Measurements from ENCODE around the gene GPAM.
"Not testable (repeated sequence)": the region's sequence is repeated elsewhere in the genome, so short reads cannot be mapped to it uniquely, and the experiment has no call there.

GPAM gene

GRCh38 chr10:112132435-112132834 lies 51.1 kb downstream of the GPAM start:
- no peak for DNase-seq (ENCODE audit: low read depth in 3 of 3)

GRCh38 chr10:112131996-112132395 lies 51.6 kb downstream of the GPAM start:
- DNase-seq (ENCODE audit: low read depth in 3 of 3), result no peak

GRCh38 chr10:112131346-112131745 lies 52.2 kb downstream of the GPAM start:
- DNase-seq (ENCODE audit: low read depth in 3 of 3), result no peak

GRCh38 chr10:112126901-112127300 lies 56.7 kb downstream of the GPAM start:
- DNase-seq (ENCODE audit: low read depth in 3 of 3), result no peak

GRCh38 chr10:112126172-112126571 lies 57.4 kb downstream of the GPAM start:
- no peak for DNase-seq (ENCODE audit: low read depth in 3 of 3)

GRCh38 chr10:112124866-112125265 lies 58.7 kb downstream of the GPAM start:
- DNase-seq (ENCODE audit: low read depth in 3 of 3), result no peak

GRCh38 chr10:112122827-112123226 lies 60.7 kb downstream of the GPAM start:
- no peak for DNase-seq (ENCODE audit: low read depth in 3 of 3)

- DNase-seq (ENCODE audit: low read depth in 3 of 3), result no peak
Measured at GRCh38 chr10:112120491-112120890, 63.1 kb downstream of the GPAM start.

- peak in 1 of 3 experiments; percentile 35 for DNase-seq (ENCODE audit: low read depth in 3 of 3)
Measured at GRCh38 chr10:112115781-112116385, 67.7 kb downstream of the GPAM start.

- not testable (repeated sequence) for DNase-seq (ENCODE audit: low read depth in 3 of 3)
Measured at GRCh38 chr10:112109779-112110178, 73.8 kb downstream of the GPAM start.
